Nephron (organoid): Measurements from ENCODE around the gene COG1.

ENCODE experiments used
- H3K27ac Mint-ChIP-seq, 3 experiments: 2 replicates each; pipeline ENCODE4 v1.8.0; 2020; ENCODE audit warnings: mixed read lengths in 3 of 3, mild to moderate bottlenecking in 2 of 3, moderate library complexity in 1 of 3
- H3K27me3 Mint-ChIP-seq: 2 replicates; pipeline ENCODE4 v1.8.0; 2021; ENCODE audit warnings: low read depth, mild to moderate bottlenecking, moderate library complexity, mixed read lengths
- H3K36me3 Mint-ChIP-seq: 2 replicates; pipeline ENCODE4 v1.8.0; 2020; ENCODE audit warnings: low read depth, mixed read lengths
- H3K4me1 Mint-ChIP-seq: 2 replicates; pipeline ENCODE4 v1.8.0; 2020; ENCODE audit warnings: mixed read lengths
- H3K4me3 Mint-ChIP-seq, 3 experiments: 2 replicates each; pipeline ENCODE4 v1.8.0; 2020; ENCODE audit warnings: mild to moderate bottlenecking in 3 of 3, mixed read lengths in 3 of 3, moderate library complexity in 2 of 3
- H3K9me3 Mint-ChIP-seq: 2 replicates; pipeline ENCODE4 v1.8.0; 2020; ENCODE audit warnings: mixed read lengths
- TF ChIP-seq, protein P1 (sequence below), 3 experiments: fragments of 200-600 bp; sonication (generic); IDR thresholded peaks; one replicate each; pipeline ENCODE4 v1.5.0; 2021; ENCODE audit warnings: antibody characterized with exemption in 3 of 3; ENCODE audit not compliant: unreplicated experiment in 3 of 3

COG1 gene

DNA sequence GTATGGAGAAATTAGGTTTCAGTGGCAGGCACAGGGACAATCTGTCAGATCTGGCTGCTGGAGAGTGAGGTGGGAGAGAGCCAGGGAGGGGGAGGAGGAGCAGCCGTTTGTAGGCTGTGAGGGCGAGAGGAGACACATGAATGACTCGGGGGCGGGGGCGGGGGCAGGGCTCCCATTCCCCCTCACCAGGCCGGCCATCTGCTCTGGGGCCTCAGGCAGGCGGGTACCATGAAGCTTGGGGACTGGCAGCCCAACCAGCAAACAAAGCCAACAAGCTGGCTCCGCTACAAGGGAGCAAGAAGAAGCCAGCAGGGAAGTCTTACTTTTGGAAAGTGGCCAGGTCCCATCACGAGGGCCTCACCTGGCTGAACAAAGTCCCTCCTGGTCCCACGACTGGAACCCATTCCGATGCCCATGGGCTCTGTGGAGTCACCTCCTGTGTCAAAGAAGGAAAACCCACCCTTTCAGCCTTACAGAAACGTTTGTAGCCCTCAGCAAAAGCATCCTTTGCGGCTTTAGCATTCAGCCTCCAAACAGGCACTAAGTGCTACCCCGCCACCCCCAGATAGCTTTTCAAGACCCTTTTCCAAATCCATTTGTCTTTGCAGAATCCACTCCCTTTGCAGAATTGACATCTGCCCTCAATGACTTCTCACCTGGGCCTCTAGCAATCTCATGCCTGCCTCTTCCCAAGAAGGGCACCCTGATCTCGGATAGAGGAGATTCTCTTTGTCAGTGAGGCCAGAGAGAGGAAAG, 37.3 kb upstream of the COG1 start:
- peaks cover 31% of the 10 kb centered on the region for H3K4me1 Mint-ChIP-seq
- no peaks in the 10 kb centered on the region for H3K36me3 Mint-ChIP-seq
- H3K27me3 Mint-ChIP-seq = peaks cover 27% of the 10 kb centered on the region
- H3K27ac Mint-ChIP-seq = peak overlapping the region; percentile 70 to 77 (median 76)
- TF ChIP-seq, protein P1, sequence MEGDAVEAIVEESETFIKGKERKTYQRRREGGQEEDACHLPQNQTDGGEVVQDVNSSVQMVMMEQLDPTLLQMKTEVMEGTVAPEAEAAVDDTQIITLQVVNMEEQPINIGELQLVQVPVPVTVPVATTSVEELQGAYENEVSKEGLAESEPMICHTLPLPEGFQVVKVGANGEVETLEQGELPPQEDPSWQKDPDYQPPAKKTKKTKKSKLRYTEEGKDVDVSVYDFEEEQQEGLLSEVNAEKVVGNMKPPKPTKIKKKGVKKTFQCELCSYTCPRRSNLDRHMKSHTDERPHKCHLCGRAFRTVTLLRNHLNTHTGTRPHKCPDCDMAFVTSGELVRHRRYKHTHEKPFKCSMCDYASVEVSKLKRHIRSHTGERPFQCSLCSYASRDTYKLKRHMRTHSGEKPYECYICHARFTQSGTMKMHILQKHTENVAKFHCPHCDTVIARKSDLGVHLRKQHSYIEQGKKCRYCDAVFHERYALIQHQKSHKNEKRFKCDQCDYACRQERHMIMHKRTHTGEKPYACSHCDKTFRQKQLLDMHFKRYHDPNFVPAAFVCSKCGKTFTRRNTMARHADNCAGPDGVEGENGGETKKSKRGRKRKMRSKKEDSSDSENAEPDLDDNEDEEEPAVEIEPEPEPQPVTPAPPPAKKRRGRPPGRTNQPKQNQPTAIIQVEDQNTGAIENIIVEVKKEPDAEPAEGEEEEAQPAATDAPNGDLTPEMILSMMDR (IDR thresholded peaks at IDR 0.05; ENCODE audit: unreplicated experiment in 3 of 3) = no peak
- H3K4me3 Mint-ChIP-seq = no peak overlapping the region
- peaks cover 9% of the 10 kb centered on the region for H3K9me3 Mint-ChIP-seq

DNA sequence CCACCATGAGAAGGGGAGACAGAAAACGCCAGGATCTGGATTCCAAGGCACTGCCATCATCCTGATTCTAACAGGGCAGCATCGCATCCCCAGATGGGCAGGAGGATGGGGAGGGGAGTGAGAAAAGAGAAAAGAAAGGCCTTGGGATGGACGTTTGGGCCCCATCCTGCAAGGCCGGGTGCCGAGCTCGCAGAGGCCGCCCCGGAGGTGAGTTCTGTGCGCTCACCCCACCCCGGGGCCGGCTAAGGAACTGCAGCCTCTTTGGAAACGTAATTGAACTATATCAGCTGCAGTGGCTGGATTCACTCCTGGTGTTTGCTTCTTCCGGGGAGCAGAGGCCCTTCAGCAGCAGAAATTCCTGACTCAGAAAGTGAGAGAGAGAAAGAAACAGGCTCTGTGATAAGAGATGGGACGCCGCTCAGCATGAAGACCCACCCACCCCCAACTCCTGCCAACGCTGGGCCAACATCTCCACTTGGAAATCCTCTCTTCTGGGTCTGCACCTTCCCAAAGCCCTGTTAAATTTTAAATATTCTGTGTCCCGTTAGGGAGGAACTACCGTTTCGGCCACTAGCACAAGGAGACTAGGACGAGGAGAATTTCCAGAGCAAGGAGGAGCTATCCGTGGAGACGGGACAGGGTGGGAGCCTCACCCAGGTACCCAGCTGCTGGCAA, 36.6 kb upstream of the COG1 start:
- Mint-ChIP-seq H3K9me3 (peaks cover 4% of the 10 kb centered on the region), H3K4me3 (peak overlapping the region in 1 of 3 experiments; percentile 60), H3K4me1 (peaks cover 37% of the 10 kb centered on the region), H3K27ac (peak overlapping the region; percentile 70 to 77 (median 76)), H3K36me3 (no peaks in the 10 kb centered on the region), H3K27me3 (peaks cover 34% of the 10 kb centered on the region)
- TF ChIP-seq, protein P1 (IDR thresholded peaks at IDR 0.05; ENCODE audit: unreplicated experiment in 3 of 3) = peak; percentile 80 to 81 (median 81)

DNA sequence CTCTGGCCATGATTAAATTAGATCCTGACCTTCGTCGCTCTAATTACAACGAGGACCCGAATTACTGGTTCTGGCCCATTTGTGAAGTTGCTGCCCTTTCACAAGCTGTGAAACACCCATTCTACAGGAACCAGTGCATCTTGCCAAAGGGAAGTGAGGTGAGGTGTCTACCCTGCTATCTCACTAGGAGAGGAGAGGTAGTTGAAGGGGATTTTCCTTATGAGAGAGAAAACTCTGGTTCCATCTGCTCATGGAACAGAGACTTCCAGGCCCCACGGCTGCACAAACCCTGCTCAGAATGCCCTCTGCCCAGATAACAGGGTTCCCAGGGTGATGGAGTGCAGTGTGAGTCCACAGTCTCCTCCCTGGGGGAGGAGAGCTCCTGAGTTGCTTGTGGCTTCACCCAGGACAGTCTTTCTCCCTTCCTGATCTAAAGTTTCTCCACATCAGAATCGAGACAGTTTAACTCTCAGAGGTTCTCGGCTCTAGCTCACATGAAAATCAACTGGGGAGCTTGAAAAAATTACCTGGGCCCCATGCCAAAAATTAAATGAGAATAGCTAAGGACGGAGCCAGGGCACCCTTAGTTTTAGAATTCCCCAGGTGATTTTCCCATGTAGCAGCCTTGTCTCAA, 35.9 kb upstream of the COG1 start:
- peaks cover 37% of the 10 kb centered on the region for H3K4me1 Mint-ChIP-seq
- peak overlapping the region; percentile 59 to 76 (median 61) for H3K27ac Mint-ChIP-seq
- TF ChIP-seq, protein P1 (IDR thresholded peaks at IDR 0.05; ENCODE audit: unreplicated experiment in 3 of 3) = no peak

DNA sequence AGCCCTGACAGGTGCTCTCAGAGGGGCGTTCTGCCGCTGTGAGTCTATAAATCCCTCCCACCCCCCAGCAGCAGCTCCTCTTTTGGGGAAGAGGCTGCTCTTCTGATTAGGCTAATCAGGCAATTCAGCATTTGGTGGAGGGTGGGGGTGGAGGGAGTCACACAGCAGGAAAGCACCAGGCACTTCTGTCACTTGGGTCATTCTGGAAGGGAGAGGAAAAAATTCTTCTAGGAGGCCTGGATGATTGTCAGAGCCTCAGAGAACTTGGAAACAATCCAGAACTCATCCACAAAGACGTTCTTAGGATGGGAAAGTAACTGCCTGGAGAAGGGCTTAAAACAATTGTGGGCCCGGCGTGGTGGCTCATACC, 35.3 kb upstream of the COG1 start:
- TF ChIP-seq, protein P1 (IDR thresholded peaks at IDR 0.05; ENCODE audit: unreplicated experiment in 3 of 3) = no peak
- Mint-ChIP-seq H3K9me3 (no peaks in the 10 kb centered on the region), H3K4me1 (peaks cover 37% of the 10 kb centered on the region)

More for the DNA sequence above, 35.9 kb upstream of the COG1 start:
- H3K27me3 Mint-ChIP-seq = peaks cover 41% of the 10 kb centered on the region
- no peaks in the 10 kb centered on the region for H3K36me3 Mint-ChIP-seq
- no peak overlapping the region for H3K4me3 Mint-ChIP-seq
- H3K9me3 Mint-ChIP-seq = peaks cover 3% of the 10 kb centered on the region

DNA sequence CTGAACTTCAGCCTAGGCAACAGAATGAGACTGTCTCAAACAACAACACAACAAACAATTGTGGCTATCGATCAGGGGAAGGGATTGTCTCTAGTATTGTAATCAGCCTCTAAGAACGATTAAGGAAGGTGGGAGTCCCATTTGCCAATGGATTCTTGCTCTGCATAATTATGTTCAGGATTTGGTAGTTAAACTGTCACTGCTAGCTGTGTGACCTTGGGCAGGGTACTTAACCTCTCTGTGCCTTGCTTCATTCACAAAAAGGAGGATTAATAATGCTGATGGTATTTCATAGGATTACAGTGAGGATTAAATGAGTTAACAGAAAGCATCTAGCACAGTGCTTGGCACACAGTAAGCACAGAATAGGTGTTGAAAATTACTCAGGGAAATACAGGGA, 34.7 kb upstream of the COG1 start:
- Mint-ChIP-seq H3K4me1 (peaks cover 37% of the 10 kb centered on the region), H3K27ac (no peak overlapping the region)

More for the DNA sequence above, 35.3 kb upstream of the COG1 start:
- Mint-ChIP-seq H3K27ac (peak overlapping the region; percentile 59 to 76 (median 61)), H3K27me3 (peaks cover 46% of the 10 kb centered on the region), H3K4me3 (no peak overlapping the region), H3K36me3 (no peaks in the 10 kb centered on the region)

More for the DNA sequence above, 34.7 kb upstream of the COG1 start:
- TF ChIP-seq, protein P1 (IDR thresholded peaks at IDR 0.05; ENCODE audit: unreplicated experiment in 3 of 3) = no peak
- H3K4me3 Mint-ChIP-seq = no peak overlapping the region
- H3K9me3 Mint-ChIP-seq = no peaks in the 10 kb centered on the region
- H3K36me3 Mint-ChIP-seq = no peaks in the 10 kb centered on the region
- H3K27me3 Mint-ChIP-seq = peaks cover 52% of the 10 kb centered on the region
